ENCODE results near the gene DYNLT5. TPM values are rescaled to one million over a fixed set of nuclear protein-coding genes. Genes with fewer than 3 reads are reported as not detected.

The DYNLT5 gene
- polyA plus RNA-seq, 1 donor (not counting 4 experiments of a cell fraction or from before 2014, with no cell fraction given) = not detected

DNA sequence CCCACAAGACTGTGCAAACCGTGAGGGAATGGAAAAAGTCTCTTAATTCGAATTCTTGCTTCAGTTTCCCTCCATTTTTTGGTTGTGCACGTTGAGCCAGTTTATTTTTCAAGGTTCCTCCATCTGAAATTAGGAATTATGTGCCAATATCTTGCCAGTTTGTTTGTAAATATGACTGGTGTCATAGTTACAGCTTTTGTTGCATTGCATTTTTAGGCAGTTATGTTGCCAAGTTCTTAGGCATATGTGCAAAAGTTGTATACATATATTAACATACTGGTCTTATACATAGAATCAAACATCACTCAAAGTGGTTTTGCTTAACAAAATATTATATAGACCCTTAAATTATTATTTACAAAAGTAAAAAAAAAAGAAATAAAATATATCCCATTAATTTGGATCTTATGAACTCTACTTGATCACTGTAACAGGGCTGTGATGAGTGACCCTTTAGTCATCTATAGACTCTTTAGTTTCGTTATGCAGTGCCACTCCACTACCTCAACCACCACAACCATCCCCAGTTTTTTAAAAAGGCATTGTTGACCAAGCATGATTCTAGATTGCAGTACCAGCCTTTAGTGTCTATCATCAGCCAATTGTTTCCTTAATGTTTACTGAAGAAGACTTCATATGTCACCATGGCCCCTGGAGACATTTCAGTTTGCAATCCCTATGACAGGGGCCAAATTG, 20.9 kb upstream of the DYNLT5 start:
- Histone ChIP-seq H3K4me3 (ENCODE audit: control insufficient read depth in 2 of 3, extremely low read depth in 1 of 3, insufficient read depth in 2 of 3, low read depth in 1 of 3, low read length in 3 of 3) (no peak overlapping the region), H3K9me1 (ENCODE audit: control insufficient read depth, extremely low read depth, insufficient read depth, low read length) (no peaks in the 10 kb centered on the region), H3K9ac (ENCODE audit: control insufficient read depth, extremely low read depth, insufficient read depth, low read length) (no peak overlapping the region), H3K27me3 (ENCODE audit: control insufficient read depth, extremely low read depth, insufficient read depth, low read length) (no peaks in the 10 kb centered on the region), H3K27ac (ENCODE audit: control insufficient read depth, insufficient read depth, low read length) (no peak overlapping the region), H3K4me1 (ENCODE audit: control insufficient read depth, extremely low read depth, insufficient read depth, low read length) (peaks cover 20% of the 10 kb centered on the region), H3K79me2 (ENCODE audit: control insufficient read depth, insufficient read depth, low read length) (no peaks in the 10 kb centered on the region), H3K9me3 (ENCODE audit: control insufficient read depth, low read depth, low read length) (no peaks in the 10 kb centered on the region), H2AFZ (ENCODE audit: control insufficient read depth, low read length) (no peak overlapping the region), H4K20me1 (ENCODE audit: control insufficient read depth, extremely low read depth, insufficient read depth, low read length) (no peaks in the 10 kb centered on the region), H3K4me2 (ENCODE audit: control insufficient read depth, extremely low read depth, insufficient read depth, low read depth, low read length) (no peak overlapping the region), H3K36me3 (ENCODE audit: control insufficient read depth in 2 of 2, extremely low read depth in 1 of 2, insufficient read depth in 2 of 2, low read length in 2 of 2) (no peaks in the 10 kb centered on the region)
- TF ChIP-seq, protein P1, sequence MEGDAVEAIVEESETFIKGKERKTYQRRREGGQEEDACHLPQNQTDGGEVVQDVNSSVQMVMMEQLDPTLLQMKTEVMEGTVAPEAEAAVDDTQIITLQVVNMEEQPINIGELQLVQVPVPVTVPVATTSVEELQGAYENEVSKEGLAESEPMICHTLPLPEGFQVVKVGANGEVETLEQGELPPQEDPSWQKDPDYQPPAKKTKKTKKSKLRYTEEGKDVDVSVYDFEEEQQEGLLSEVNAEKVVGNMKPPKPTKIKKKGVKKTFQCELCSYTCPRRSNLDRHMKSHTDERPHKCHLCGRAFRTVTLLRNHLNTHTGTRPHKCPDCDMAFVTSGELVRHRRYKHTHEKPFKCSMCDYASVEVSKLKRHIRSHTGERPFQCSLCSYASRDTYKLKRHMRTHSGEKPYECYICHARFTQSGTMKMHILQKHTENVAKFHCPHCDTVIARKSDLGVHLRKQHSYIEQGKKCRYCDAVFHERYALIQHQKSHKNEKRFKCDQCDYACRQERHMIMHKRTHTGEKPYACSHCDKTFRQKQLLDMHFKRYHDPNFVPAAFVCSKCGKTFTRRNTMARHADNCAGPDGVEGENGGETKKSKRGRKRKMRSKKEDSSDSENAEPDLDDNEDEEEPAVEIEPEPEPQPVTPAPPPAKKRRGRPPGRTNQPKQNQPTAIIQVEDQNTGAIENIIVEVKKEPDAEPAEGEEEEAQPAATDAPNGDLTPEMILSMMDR (optimal IDR thresholded peaks at IDR 0.05 in 1 of 3, IDR thresholded peaks at IDR 0.05 in 1 of 3, conservative IDR thresholded peaks at IDR 0.05 in 1 of 3; ENCODE audit: extremely low read depth in 1 of 3, insufficient read depth in 2 of 3, low read length in 3 of 3) = no peak
- TF ChIP-seq EZH2 (IDR thresholded peaks at IDR 0.05; ENCODE audit: low read length) = no peak
- no peak for FAIRE-seq
- dilution Hi-C loops (cut with MboI; ENCODE audit: extremely low pct_ligation_motif_present, low sequenced_read_pairs) = no loop called here
- no peak for DNase-seq (ENCODE audit: low read depth, low spot score)

- dilution Hi-C loops (cut with MboI; ENCODE audit: extremely low pct_ligation_motif_present, low sequenced_read_pairs) = no loop called here
- H3K4me2 ChIP-seq (ENCODE audit: control insufficient read depth, extremely low read depth, insufficient read depth, low read depth, low read length) = no peak overlapping the region
Measured at GRCh38 chr1:66732407-66733166, 19.7 kb upstream of the DYNLT5 start.

More at GRCh38 chr1:66732407-66733166, 19.7 kb upstream of the DYNLT5 start:
- Histone ChIP-seq H3K9me3 (ENCODE audit: control insufficient read depth, low read depth, low read length) (no peaks in the 10 kb centered on the region), H3K36me3 (ENCODE audit: control insufficient read depth in 2 of 2, extremely low read depth in 1 of 2, insufficient read depth in 2 of 2, low read length in 2 of 2) (no peaks in the 10 kb centered on the region), H3K9me1 (ENCODE audit: control insufficient read depth, extremely low read depth, insufficient read depth, low read length) (no peaks in the 10 kb centered on the region), H3K9ac (ENCODE audit: control insufficient read depth, extremely low read depth, insufficient read depth, low read length) (no peak overlapping the region), H3K4me3 (ENCODE audit: control insufficient read depth in 2 of 3, extremely low read depth in 1 of 3, insufficient read depth in 2 of 3, low read depth in 1 of 3, low read length in 3 of 3) (no peak overlapping the region), H2AFZ (ENCODE audit: control insufficient read depth, low read length) (no peak overlapping the region), H3K4me1 (ENCODE audit: control insufficient read depth, extremely low read depth, insufficient read depth, low read length) (peaks cover 20% of the 10 kb centered on the region), H3K27ac (ENCODE audit: control insufficient read depth, insufficient read depth, low read length) (no peak overlapping the region), H4K20me1 (ENCODE audit: control insufficient read depth, extremely low read depth, insufficient read depth, low read length) (no peaks in the 10 kb centered on the region), H3K79me2 (ENCODE audit: control insufficient read depth, insufficient read depth, low read length) (no peaks in the 10 kb centered on the region), H3K27me3 (ENCODE audit: control insufficient read depth, extremely low read depth, insufficient read depth, low read length) (no peaks in the 10 kb centered on the region)
- DNase-seq (ENCODE audit: low read depth, low spot score) (no peak), FAIRE-seq (no peak)
- no peak for TF ChIP-seq EZH2 (IDR thresholded peaks at IDR 0.05; ENCODE audit: low read length)
- TF ChIP-seq, protein P1 (optimal IDR thresholded peaks at IDR 0.05 in 1 of 3, IDR thresholded peaks at IDR 0.05 in 1 of 3, conservative IDR thresholded peaks at IDR 0.05 in 1 of 3; ENCODE audit: extremely low read depth in 1 of 3, insufficient read depth in 2 of 3, low read length in 3 of 3) = no peak

Data from keratinocyte (primary cell).